HepG2 (cell line): ENCODE results near the gene MRPL28. TPM values are rescaled to one million over a fixed set of nuclear protein-coding genes. Genes with fewer than 3 reads are reported as not detected.

ENCODE experiments used
- ATAC-seq: fragments of 200-7000 bp; cut with Tn5 transposase; 3 replicates; pipeline ENCODE4 v1.9.1; 2020; ENCODE audit warnings: mild to moderate bottlenecking, moderate library complexity
- BruUV-seq: library from RNA; stranded (reverse); fragments of 400-500 nt; replicated peaks from 2 replicates; lab custom pipeline; 2021; lab: Mats Ljungman, UMichigan
- CTCF ChIA-PET: fragments of 300-600 bp; formaldehyde crosslinking; extraction: SDS; loops from one replicate; lab custom pipeline; 2021; ENCODE audit warnings: low total read pairs, inconsistent platforms, low intra/inter-chr PET ratio; lab: Yijun Ruan, JAX
- POLR2A ChIA-PET: fragments of 350-600 bp; sonication (Branson Sonifier 250); formaldehyde crosslinking; loops from one replicate; lab custom pipeline; 2020; ENCODE audit warnings: antibody characterized with exemption, inconsistent platforms; lab: Yijun Ruan, JAX
- DNase-seq: peaks from one replicate; pipeline ENCODE4 v3.0.0-alpha.2; 2015; ENCODE audit warnings: low spot score
- FAIRE-seq: peaks from 3 replicates; lab custom pipeline; 2011; peaks lifted over from hg19 to GRCh38; lab: Jason Lieb, UNC
- H2AFZ ChIP-seq: one replicate; pipeline ENCODE4 v1.6.1; 2011; ENCODE audit warnings: low read length, inconsistent platforms
- H3K27ac ChIP-seq: fragments of 300-600 bp; 3 replicates; pipeline ENCODE4 v1.8.0; 2011; ENCODE audit warnings: mixed run types, mild to moderate bottlenecking, mixed read lengths, low read length, inconsistent platforms; ENCODE audit not compliant: insufficient read depth; ENCODE audit errors: extremely low read length
- H3K27me3 ChIP-seq, 2 experiments: fragments of 200-600 bp in 1 of 2; 2 replicates in 1 of 2; 3 replicates in 1 of 2; pipeline versions ENCODE4 v1.6.0 to v1.8.0; 2011; ENCODE audit warnings: low read length in 2 of 2, mild to moderate bottlenecking in 2 of 2, moderate library complexity in 2 of 2, inconsistent platforms in 1 of 2; ENCODE audit not compliant: insufficient read depth in 2 of 2, control insufficient read depth in 1 of 2
- H3K36me3 ChIP-seq, 2 experiments: fragments of 200-600 bp in 1 of 2; replicated peaks in 1 of 2; 2 replicates in 1 of 2; 3 replicates in 1 of 2; pipeline versions ENCODE4 v1.5.1 to v1.8.0; 2011; ENCODE audit warnings: low read length in 2 of 2, inconsistent platforms in 1 of 2; ENCODE audit not compliant: insufficient read depth in 2 of 2, control insufficient read depth in 1 of 2
- H3K4me1 ChIP-seq: 2 replicates; pipeline ENCODE4 v1.5.1; 2012; ENCODE audit warnings: low read length, inconsistent platforms; ENCODE audit not compliant: insufficient read depth
- H3K4me2 ChIP-seq: 2 replicates; pipeline ENCODE4 v1.6.0; 2011; ENCODE audit warnings: low read depth, low read length, inconsistent platforms
- H3K4me3 ChIP-seq, 3 experiments: fragments of 200-600 bp in 1 of 3; sonication (generic), shearing (Covaris generic) in 1 of 3; replicated peaks in 1 of 3; 2 replicates each; pipeline ENCODE4 v1.5.1; 2011 to 2016; ENCODE audit warnings: low read length in 3 of 3, inconsistent platforms in 2 of 3, low read depth in 2 of 3, mild to moderate bottlenecking in 2 of 3, control low read depth in 1 of 3, mixed read lengths in 1 of 3; ENCODE audit not compliant: insufficient read depth in 1 of 3
- H3K79me2 ChIP-seq: one replicate; pipeline ENCODE4 v1.6.1; 2011; ENCODE audit warnings: low read length, inconsistent platforms; ENCODE audit not compliant: insufficient read depth
- H3K9ac ChIP-seq: 2 replicates; pipeline ENCODE4 v1.6.0; 2011; ENCODE audit warnings: mild to moderate bottlenecking, low read depth, low read length, inconsistent platforms; ENCODE audit not compliant: insufficient read depth
- H3K9me3 ChIP-seq: 2 replicates; pipeline ENCODE4 v1.5.1; 2012; ENCODE audit warnings: mild to moderate bottlenecking, low read length
- H4K20me1 ChIP-seq: 2 replicates; pipeline ENCODE4 v1.6.0; 2011; ENCODE audit warnings: inconsistent platforms, mild to moderate bottlenecking, low read length, moderate library complexity; ENCODE audit not compliant: insufficient read depth
- ATF4 ChIP-seq, 2 experiments: fragments of 450-650 bp in 1 of 2; sonication (generic) in 1 of 2; formaldehyde crosslinking; IDR thresholded peaks; 2 replicates each; pipeline versions ENCODE4 v1.5.0 to v1.8.0; 2020 to 2022; ENCODE audit warnings: mild to moderate bottlenecking in 1 of 2, missing genetic modification reagents in 1 of 2
- BHLHE40 ChIP-seq: IDR thresholded peaks from 2 replicates; pipeline ENCODE4 v1.6.1; 2011; ENCODE audit warnings: low read length, improper control_type of control experiment
- CSRNP1 ChIP-seq: sonication (generic); formaldehyde crosslinking; IDR thresholded peaks from 2 replicates; pipeline ENCODE4 v1.8.1; 2023; ENCODE audit warnings: mild to moderate bottlenecking, missing genetic modification reagents
- HDAC1 ChIP-seq: sonication (generic); formaldehyde crosslinking; IDR thresholded peaks from 2 replicates; pipeline ENCODE4 v1.5.1; 2020; ENCODE audit warnings: mild to moderate bottlenecking, missing genetic modification reagents
- JARID2 ChIP-seq: sonication (generic); formaldehyde crosslinking; IDR thresholded peaks from 2 replicates; pipeline ENCODE4 v1.8.1; 2023; ENCODE audit warnings: missing genetic modification reagents, inconsistent platforms; ENCODE audit not compliant: insufficient replicate concordance
- KLF16 ChIP-seq, 2 experiments: sonication (generic) in 1 of 2; formaldehyde crosslinking in 1 of 2; IDR thresholded peaks; 2 replicates each; pipeline versions ENCODE4 v1.6.1 to v1.8.0; 2016 to 2023; ENCODE audit warnings: missing genetic modification reagents in 2 of 2, missing compliant biosample characterization in 1 of 2
- MAFK ChIP-seq, 2 experiments: IDR thresholded peaks in 1 of 2; conservative IDR thresholded peaks in 1 of 2; 2 replicates each; pipeline ENCODE4 v1.6.1; 2011; ENCODE audit warnings: improper control_type of control experiment in 2 of 2, low read length in 2 of 2
- PHF20 ChIP-seq: sonication (generic); formaldehyde crosslinking; IDR thresholded peaks from 2 replicates; pipeline ENCODE4 v1.5.0; 2020; ENCODE audit warnings: mild to moderate bottlenecking, missing genetic modification reagents
- PPARG ChIP-seq: conservative IDR thresholded peaks from 2 replicates; pipeline ENCODE4 v1.6.1; 2016; ENCODE audit warnings: missing biosample characterization, missing genetic modification reagents
- RFXAP ChIP-seq: sonication (generic); formaldehyde crosslinking; IDR thresholded peaks from 2 replicates; pipeline ENCODE4 v1.4.0; 2020; ENCODE audit warnings: missing genetic modification reagents, borderline replicate concordance
- SRSF4 ChIP-seq: fragments of 200-400 bp; formaldehyde crosslinking; IDR thresholded peaks from one replicate; pipeline ENCODE4 v1.6.1; 2018; ENCODE audit warnings: mild to moderate bottlenecking, low read depth, low read length, moderate library complexity; ENCODE audit not compliant: poor library complexity, severe bottlenecking
- ZBTB10 ChIP-seq: sonication (generic); formaldehyde crosslinking; IDR thresholded peaks from 2 replicates; pipeline ENCODE4 v1.4.0; 2020; ENCODE audit warnings: missing genetic modification reagents, borderline replicate concordance
- ZNF337 ChIP-seq: sonication (generic); formaldehyde crosslinking; IDR thresholded peaks from 2 replicates; pipeline ENCODE4 v1.5.1; 2020; ENCODE audit warnings: missing genetic modification reagents, low read depth, mild to moderate bottlenecking, borderline replicate concordance
- ZNF414 ChIP-seq: sonication (generic); formaldehyde crosslinking; IDR thresholded peaks from 2 replicates; pipeline ENCODE4 v1.5.0; 2020; ENCODE audit warnings: missing genetic modification reagents
- ZNF513 ChIP-seq: sonication (generic); formaldehyde crosslinking; conservative IDR thresholded peaks from 2 replicates; pipeline ENCODE4 v1.5.0; 2020; ENCODE audit warnings: missing genetic modification reagents
- WGBS: methylation state at CpG from one replicate; pipeline ENCODE4 v1.1.6; 2017; ENCODE audit warnings: low lambda C conversion rate; 5-methylcytosine and 5-hydroxymethylcytosine counted together
- in situ Hi-C: cut with HindIII; loops from 2 replicates; pipeline ENCODE4 v1.10.0; 2017; ENCODE audit warnings: low pct_unique_long_range_greater_than_20kb; ENCODE audit not compliant: extremely low pct_ligation_motif_present
- intact Hi-C: fragments of 100-400 bp; cut with micrococcal nuclease; formaldehyde crosslinking; loops from one replicate; pipeline ENCODE4 v1.10.0; 2022; ENCODE audit not compliant: unreplicated experiment
- polyA plus RNA-seq, 8 experiments: library from polyadenylated mRNA; depleted of rRNA in 3 of 8; stranded (reverse) in 7 of 8; unstranded in 1 of 8; fragments of >200 nt; fragmentation: Illumina TruSeq in 4 of 8; extraction: Trizol in 4 of 8; gene quantifications; 2 replicates each; pipeline versions ENCODE4 v1.2.1 to v1.2.3, GENCODE V29; 2011 to 2016; ENCODE audit warnings: low read depth in 4 of 8, missing spikeins in 1 of 8, mixed read lengths in 1 of 8; ENCODE audit not compliant: insufficient read depth in 1 of 8
- total RNA-seq, 5 experiments: library from RNA; depleted of rRNA; stranded (reverse); fragments of >200 nt; fragmentation: Illumina TruSeq; extraction: Trizol; gene quantifications; 2 replicates each; pipeline ENCODE4 v1.2.3, GENCODE V29; 2016; ENCODE audit warnings: low read depth in 1 of 5

The MRPL28 gene
- total and polyA plus RNA-seq, 2 of the 13 experiments (the other 11 are each of a cell fraction or from before 2014, with no cell fraction given): 114 to 135 TPM

- FAIRE-seq (peak; percentile 66), DNase-seq (peak; percentile 67), ATAC-seq (peak; percentile 42)
- 14% methylated on average over 8 of the region's 19 CpGs for WGBS
- Histone ChIP-seq H4K20me1 (no peaks in the 10 kb centered on the region), H3K79me2 (no peaks in the 10 kb centered on the region), H2AFZ (no peak overlapping the region), H3K9ac (peak overlapping the region; percentile 20; the same call in 1 of the 2 replicates), H3K27ac (peak overlapping the region; percentile 62), H3K4me2 (peak overlapping the region; percentile 61), H3K4me1 (peaks cover 90% of the 10 kb centered on the region), H3K9me3 (no peaks in the 10 kb centered on the region), H3K27me3 (peaks cover 1 to 10% of the 10 kb centered on the region in 2 experiments; a peak in 4 of 5 replicates), H3K36me3 (no peaks in the 10 kb centered on the region), H3K4me3 (peak overlapping the region in 1 of 3 experiments; percentile 52; a peak in 1 of 6 replicates)
- intact Hi-C loops: no loop called here
- ChIA-PET POLR2A (no interaction called here), CTCF (no interaction called here)
- in situ Hi-C loops: no loop called here
- BruUV-seq: no TSS peak
- TF ChIP-seq PPARG (CRISPR knock-in tag) (no peak), KLF16 (CRISPR knock-in tag; IDR thresholded peaks at IDR 0.05) (no peak; a peak in 1 of 4 replicates), ZBTB10 (CRISPR knock-in tag) (no peak), ZNF337 (CRISPR knock-in tag) (peak; percentile 75; the same call in 1 of the 2 replicates), RFXAP (no peak), PHF20 (CRISPR knock-in tag) (no peak), HDAC1 (CRISPR knock-in tag) (peak; percentile 85; the same call in 1 of the 2 replicates), BHLHE40 (no peak), SRSF4 (no peak), JARID2 (CRISPR knock-in tag) (no peak), ZNF414 (CRISPR knock-in tag) (no peak), ZNF513 (CRISPR knock-in tag) (no peak), ATF4 (CRISPR knock-in tag; IDR thresholded peaks at IDR 0.05) (no peak), MAFK (conservative IDR thresholded peaks at IDR 0.05 in 1 of 2, IDR thresholded peaks at IDR 0.05 in 1 of 2; ENCODE audit: low read length in 2 of 2) (no peak), CSRNP1 (CRISPR knock-in tag) (no peak; the same call in 1 of the 2 replicates)
Observed at GRCh38 chr16:359067-359763, 11.1 kb downstream of the MRPL28 start.
